HG02759 (cell line): Measurements from ENCODE around the gene GJC2.

Experiments used
- ATAC-seq: cut with Tn5 transposase; IDR thresholded peaks from one replicate; pipeline ENCODE4 v1.9.1; 2021; ENCODE audit warnings: mild to moderate bottlenecking, moderate library complexity; ENCODE audit not compliant: unreplicated experiment

GJC2 gene

GRCh38 chr1:228112617-228113016 lies 37.1 kb upstream of the GJC2 start:
- ATAC-seq = no peak

- no peak for ATAC-seq
Measured at GRCh38 chr1:228114827-228115226, 34.9 kb upstream of the GJC2 start.

- no peak for ATAC-seq
Measured at GRCh38 chr1:228117335-228117734, 32.4 kb upstream of the GJC2 start.

- no peak for ATAC-seq
Measured at GRCh38 chr1:228118040-228118439, 31.7 kb upstream of the GJC2 start.

DNA sequence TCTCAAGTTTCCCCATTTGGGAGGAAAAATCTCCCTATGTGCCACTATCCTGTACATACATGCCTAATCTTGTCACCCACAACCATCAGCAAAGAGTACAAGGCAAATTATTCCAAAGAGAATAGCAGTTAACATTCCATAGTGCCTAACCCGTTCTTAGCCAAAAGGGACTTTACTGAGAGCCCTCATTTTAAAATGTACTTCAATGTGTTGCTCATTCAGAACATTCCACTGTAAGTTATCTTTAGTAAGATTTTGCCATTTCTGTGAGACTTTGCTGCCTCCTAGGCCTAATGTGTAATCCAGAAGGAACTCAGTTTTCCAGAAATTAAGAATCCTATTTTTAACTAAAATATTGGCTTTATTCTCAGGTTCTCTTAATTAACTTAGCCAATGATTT lies 29.4 kb upstream of the GJC2 start:
- ATAC-seq = no peak

- ATAC-seq = no peak
Measured at GRCh38 chr1:228120857-228121489, 28.8 kb upstream of the GJC2 start.

DNA sequence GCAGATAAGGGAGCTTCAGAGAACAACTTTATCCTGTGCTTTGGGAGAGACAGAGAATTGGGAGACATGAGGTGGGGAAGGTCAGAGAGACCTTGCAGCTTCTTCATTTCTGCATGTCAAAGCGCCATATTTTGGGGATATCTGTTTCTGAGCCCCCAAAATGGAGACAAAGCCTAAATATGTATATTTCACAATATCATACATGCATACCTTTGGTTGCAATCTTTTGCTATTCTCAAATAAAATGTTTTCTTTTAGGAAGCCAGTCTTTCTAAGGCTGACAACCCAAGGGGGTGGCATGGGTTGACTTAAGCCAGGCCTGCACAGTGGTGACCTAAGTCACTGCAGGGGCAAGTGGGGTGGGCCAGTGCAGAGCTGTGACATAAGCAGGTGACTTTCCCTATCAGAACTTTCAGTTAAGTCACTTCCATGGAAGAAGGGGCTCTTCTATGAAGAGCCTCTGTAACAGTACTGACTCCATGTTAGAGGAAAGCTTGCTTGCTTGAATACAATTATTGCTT lies 26.7 kb upstream of the GJC2 start:
- ATAC-seq = no peak

DNA sequence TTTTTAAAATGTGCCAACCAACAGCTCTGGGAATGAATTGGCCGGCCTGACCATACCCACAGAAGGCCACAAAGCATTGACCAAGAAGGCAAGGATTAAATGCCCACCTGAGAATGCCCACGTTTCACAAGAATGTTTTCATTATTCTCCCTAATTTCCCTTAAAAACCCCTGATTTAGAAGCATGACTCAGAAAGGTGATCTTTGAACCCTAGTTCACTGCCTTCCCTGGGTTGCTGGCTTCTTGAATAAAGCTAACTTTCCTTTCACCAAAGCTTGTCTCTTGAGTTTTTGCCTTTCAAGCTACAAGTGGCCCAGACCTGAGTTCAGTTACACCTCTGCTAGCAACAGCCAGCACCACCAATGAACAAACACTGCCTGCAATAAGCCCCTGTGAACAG lies 26.2 kb upstream of the GJC2 start:
- ATAC-seq = no peak

DNA sequence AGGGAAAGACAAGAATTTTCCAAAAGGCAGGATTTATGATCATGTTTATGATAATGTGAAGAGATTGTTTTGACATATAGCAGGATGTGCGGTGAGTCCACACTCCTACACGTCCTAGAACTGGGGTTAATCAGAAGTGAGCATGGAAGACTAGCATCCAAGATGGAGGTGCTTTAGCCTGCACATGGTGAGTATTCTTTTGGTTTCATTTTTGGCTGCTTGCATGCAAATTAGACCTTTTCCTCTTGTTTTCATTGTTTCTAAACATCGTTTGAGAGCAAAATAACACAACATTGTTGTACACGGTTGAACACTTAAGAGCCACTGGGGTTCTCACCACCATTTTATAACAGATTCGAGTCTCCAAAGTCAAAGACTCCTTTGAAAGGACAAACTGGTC lies 24.5 kb upstream of the GJC2 start:
- no peak for ATAC-seq

DNA sequence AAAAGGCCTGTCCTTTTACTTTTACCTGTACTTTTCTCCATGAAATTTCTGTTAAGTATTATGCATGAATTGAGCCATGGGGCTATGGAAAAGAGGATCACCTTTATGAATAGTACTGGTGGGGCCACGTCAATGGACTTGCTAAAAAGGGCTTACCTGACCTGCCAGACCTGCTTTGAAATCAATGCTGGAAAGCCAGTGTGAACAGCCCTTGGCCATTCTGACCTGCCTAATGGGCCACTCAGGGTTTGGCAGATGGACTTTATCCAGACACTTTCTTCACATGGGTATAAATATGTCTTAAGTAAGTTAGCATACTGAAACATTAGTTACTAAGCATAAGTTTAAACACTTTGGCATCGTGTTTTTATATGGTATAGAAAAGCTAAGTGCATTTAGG lies 18.0 kb upstream of the GJC2 start:
- ATAC-seq = no peak

GRCh38 chr1:228134591-228134990 lies 15.1 kb upstream of the GJC2 start:
- ATAC-seq = no peak

GRCh38 chr1:228136901-228137300 lies 12.8 kb upstream of the GJC2 start:
- no peak for ATAC-seq

DNA sequence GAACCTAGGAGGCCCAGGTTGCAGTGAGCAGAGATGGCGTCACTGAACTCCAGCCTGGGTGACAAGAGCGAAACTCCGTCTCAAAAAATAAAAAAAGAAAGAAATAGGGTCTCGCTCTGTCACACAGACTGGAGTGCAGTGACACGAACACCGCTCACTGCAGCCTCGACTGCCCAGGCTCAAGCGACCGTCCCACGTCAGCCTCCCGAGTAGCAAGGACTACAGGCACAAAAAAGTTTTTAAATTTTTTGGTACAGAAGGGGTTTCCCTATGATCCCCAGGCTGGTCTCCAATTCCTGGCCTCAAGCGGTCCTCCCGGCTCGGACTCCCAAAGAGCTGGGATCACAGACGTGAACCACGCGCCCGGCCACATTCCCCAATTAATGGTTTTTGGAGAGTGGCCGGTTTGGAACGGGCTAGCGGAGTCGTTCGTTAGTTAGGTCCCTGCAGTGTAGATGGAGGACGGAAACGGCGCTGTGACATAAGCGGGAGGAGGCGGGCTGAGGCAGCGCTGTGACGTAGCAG lies 10.3 kb upstream of the GJC2 start:
- no peak for ATAC-seq

GRCh38 chr1:228139931-228140723 lies 9.6 kb upstream of the GJC2 start, which contains the start of gene GUK1:
TSS of gene GUK1 (plus strand) at chr1:228140279. CDS start at chr1:228140303, 24 bp downstream.
- ATAC-seq = peak; percentile 90

- ATAC-seq = no peak
Measured at GRCh38 chr1:228140724-228141225, 9.0 kb upstream of the GJC2 start.

- ATAC-seq = no peak
Measured at GRCh38 chr1:228141226-228142044, 8.3 kb upstream of the GJC2 start.

GRCh38 chr1:228142155-228142691 lies 7.5 kb upstream of the GJC2 start:
- ATAC-seq = no peak

DNA sequence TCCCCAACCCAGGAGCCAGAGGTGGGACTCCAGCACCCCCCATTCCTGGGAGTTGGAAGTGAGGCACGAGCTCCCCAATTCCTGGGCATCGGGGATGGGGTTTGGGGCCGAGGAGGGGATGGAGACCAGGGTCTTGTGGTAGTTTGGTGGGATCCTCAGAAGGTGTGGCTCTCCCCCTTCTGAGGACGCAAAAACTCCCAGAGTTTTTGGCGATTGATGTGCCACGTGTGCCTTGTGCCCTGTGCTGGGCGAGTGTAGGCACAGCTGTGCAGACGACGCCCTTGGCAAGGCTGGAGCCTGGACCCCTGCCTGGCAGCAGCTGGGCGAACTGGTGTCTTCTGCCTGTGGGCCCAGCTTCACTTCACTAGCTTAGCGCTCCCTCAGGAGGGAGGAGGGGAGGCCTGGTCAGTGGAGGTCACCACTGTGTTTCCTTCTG lies 7.0 kb upstream of the GJC2 start:
- ATAC-seq = no peak

DNA sequence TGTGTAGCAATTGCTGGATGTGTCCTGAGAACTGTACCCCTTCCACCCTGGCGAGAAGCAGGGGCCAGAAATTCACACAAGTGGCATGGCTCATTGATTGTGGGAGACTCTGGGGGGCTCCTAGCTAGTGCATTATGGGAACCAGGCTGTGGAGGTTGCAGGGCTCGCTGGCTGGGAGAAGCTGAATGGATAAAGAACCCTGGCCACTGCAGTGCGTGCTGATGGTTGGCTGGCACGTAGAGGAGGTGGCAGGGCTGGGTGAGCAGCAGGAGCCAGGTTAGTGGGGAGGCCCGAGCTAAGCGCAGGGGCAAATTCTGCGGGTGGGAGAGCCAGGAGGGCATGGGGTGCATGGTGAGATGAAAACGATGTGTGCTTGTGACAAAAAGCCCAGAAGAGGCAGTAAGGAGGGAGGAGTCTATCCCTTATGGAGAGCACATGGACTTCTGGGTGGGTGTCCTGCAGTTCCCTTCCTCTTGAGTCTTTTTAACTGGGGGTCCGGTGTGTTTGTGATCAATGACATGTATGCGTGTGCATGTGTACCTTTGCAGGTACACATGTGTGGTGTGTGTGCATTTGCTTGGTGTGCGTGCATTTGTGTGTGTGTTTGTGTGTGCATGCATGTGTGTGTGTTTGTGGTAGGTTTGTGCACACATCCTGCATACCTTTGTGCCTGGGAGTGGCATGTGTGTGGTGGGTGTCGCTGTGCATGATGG lies 6.1 kb upstream of the GJC2 start:
- no peak for ATAC-seq
